Left lung (tissue), 10 donors: ENCODE measurements around the gene POMT2. TPM values are rescaled to one million over a fixed set of nuclear protein-coding genes. Genes with fewer than 3 reads are reported as not detected.

Source experiments
- ATAC-seq: fragments of 200-7000 bp; cut with Tn5 transposase; one replicate; pipeline ENCODE4 v1.9.1; 2020; ENCODE audit warnings: moderate library complexity
- DNase-seq, 4 donors: peaks; one replicate each; pipeline ENCODE4 v3.0.0-alpha.2; 2013 to 2020
- H3K27ac ChIP-seq, 2 donors: fragments of 200-600 bp; sonication (generic) in 1 of 2; one replicate each; pipeline versions ENCODE4 v1.5.0 to v1.8.0; 2020 to 2021
- H3K27me3 ChIP-seq, 2 donors: fragments of 200-600 bp; sonication (generic) in 1 of 2; one replicate each; pipeline versions ENCODE4 v1.5.0 to v1.8.0; 2020 to 2021
- H3K36me3 ChIP-seq, 2 donors: fragments of 200-600 bp; sonication (generic) in 1 of 2; one replicate each; pipeline versions ENCODE4 v1.5.0 to v1.8.0; 2020 to 2021
- H3K4me1 ChIP-seq, 2 donors: fragments of 200-600 bp; one replicate each; pipeline ENCODE4 v1.8.0; 2021
- H3K4me3 ChIP-seq, 2 donors: fragments of 200-600 bp; sonication (generic) in 1 of 2; one replicate each; pipeline versions ENCODE4 v1.5.0 to v1.8.0; 2020 to 2021; ENCODE audit warnings: mild to moderate bottlenecking in 1 of 2
- H3K9me3 ChIP-seq, 2 donors: fragments of 200-600 bp; sonication (generic) in 1 of 2; one replicate each; pipeline versions ENCODE4 v1.5.0 to v1.8.0; 2020 to 2021
- intact Hi-C, 2 donors: fragments of 100-400 bp; cut with DNase I; formaldehyde crosslinking; loops; one replicate each; pipeline versions ENCODE4 v1.11.2 to v1.14.2; 2022
- polyA plus RNA-seq, 6 donors: library from polyadenylated mRNA; unstranded; fragments of 120-200 nt; gene quantifications; one replicate each; pipeline ENCODE4 v1.2.1, GENCODE V29; 2013; ENCODE audit not compliant: insufficient read length in 6 of 6
- total RNA-seq, 2 donors: library from RNA; stranded (reverse); fragmentation: NEBNext Ultra II Directional; extraction: Animal tissue kit (Norgen Biotek cat#: 25700); gene quantifications; one replicate each; pipeline ENCODE4 v1.2.1, GENCODE V29; 2021
- TF ChIP-seq, protein P1 (sequence below), 2 donors: fragments of 200-600 bp; sonication (generic) in 1 of 2; IDR thresholded peaks; one replicate each; pipeline versions ENCODE4 v1.5.0 to v1.8.0; 2021; ENCODE audit warnings: antibody characterized with exemption in 2 of 2
- donor health status: DM: no; HTN: yes; CAD: no.
- donor health status: DM: no; HTN: no; CAD: no.

The POMT2 gene
- total and polyA plus RNA-seq, 8 donors = 25.5 to 34.3 (median 31.6) TPM

DNA sequence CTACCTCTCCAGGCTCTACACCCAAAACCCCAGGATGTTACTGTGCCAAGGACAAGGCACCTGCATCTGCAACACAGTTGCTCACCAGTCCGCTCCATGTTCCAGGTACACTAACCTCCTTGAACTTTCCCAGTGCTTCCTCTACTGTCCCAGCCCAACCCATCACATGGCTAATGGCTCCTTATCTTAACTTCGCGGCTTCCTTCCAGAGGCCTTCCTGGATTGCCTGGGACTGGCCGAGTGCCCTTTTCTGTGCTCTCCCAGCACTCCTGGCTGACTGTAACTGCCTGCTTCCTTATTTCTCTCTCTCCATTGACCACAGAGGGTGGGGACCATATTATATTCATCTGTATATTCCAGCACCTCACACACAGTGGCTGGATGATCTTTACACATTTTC is 20.9 kb downstream of the POMT2 start:
- no peak overlapping the region for H3K4me3 ChIP-seq
- intact Hi-C loops = no loop called here
- H3K27ac ChIP-seq = no peak overlapping the region
- TF ChIP-seq, protein P1, sequence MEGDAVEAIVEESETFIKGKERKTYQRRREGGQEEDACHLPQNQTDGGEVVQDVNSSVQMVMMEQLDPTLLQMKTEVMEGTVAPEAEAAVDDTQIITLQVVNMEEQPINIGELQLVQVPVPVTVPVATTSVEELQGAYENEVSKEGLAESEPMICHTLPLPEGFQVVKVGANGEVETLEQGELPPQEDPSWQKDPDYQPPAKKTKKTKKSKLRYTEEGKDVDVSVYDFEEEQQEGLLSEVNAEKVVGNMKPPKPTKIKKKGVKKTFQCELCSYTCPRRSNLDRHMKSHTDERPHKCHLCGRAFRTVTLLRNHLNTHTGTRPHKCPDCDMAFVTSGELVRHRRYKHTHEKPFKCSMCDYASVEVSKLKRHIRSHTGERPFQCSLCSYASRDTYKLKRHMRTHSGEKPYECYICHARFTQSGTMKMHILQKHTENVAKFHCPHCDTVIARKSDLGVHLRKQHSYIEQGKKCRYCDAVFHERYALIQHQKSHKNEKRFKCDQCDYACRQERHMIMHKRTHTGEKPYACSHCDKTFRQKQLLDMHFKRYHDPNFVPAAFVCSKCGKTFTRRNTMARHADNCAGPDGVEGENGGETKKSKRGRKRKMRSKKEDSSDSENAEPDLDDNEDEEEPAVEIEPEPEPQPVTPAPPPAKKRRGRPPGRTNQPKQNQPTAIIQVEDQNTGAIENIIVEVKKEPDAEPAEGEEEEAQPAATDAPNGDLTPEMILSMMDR (IDR thresholded peaks at IDR 0.05) = no peak
- no peaks in the 10 kb centered on the region for H3K9me3 ChIP-seq
- no peak for DNase-seq
- no peaks in the 10 kb centered on the region for H3K27me3 ChIP-seq
- H3K36me3 ChIP-seq = peaks cover 0 to 48% of the 10 kb centered on the region in 2 donors
- peaks cover 7 to 23% of the 10 kb centered on the region in 2 donors for H3K4me1 ChIP-seq
- ATAC-seq = no peak

DNA sequence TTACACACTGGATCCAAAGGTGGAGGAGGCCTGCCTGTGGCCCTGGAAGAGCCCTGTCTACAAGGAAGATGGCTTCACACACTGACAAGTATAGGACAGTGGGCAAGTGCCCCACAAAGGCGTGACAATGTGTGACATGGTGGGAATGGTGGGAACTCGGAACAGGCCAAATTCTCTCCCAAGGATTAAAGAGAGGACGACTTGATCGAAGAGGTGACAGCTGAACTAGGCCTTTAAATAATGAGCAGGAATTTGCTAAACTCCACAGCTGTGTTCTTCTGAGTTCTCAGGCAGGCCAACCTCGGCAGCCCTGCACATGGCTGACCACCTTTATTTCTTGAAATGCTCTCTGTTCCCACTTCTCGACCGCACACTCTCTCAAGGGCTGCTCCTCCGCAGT is 23.8 kb downstream of the POMT2 start:
- H3K27ac ChIP-seq = no peak overlapping the region
- H3K36me3 ChIP-seq = peaks cover 0 to 67% of the 10 kb centered on the region in 2 donors
- intact Hi-C loops = no loop called here
- no peaks in the 10 kb centered on the region for H3K9me3 ChIP-seq
- ATAC-seq = no peak
- no peaks in the 10 kb centered on the region for H3K4me1 ChIP-seq
- TF ChIP-seq, protein P1 (IDR thresholded peaks at IDR 0.05) = no peak
- no peak overlapping the region for H3K4me3 ChIP-seq
- no peaks in the 10 kb centered on the region for H3K27me3 ChIP-seq
- DNase-seq = no peak

DNA sequence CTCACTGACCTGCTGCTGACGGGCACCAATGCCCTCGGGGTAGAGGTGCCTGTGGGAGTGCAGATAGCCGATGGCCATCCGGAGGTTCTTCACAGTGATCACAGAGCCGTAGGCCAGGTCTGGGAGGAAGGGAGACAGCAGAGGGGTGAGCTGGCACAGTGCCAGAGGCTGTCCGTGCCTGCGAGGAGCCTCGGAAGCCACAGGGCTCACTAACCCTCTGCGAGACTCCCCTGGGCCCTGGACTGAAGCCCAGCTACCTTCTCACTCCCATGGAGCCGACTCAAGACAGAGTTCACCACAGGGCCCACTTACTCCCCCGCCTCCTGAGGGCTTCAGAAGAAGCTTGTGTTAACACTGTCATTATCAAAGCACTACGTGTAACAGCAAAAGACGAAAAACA is 24.5 kb downstream of the POMT2 start:
- TF ChIP-seq, protein P1 (IDR thresholded peaks at IDR 0.05) = no peak
- Histone ChIP-seq H3K27ac (no peak overlapping the region), H3K9me3 (no peaks in the 10 kb centered on the region), H3K36me3 (peaks cover 0 to 73% of the 10 kb centered on the region in 2 donors), H3K27me3 (no peaks in the 10 kb centered on the region), H3K4me3 (no peak overlapping the region), H3K4me1 (no peaks in the 10 kb centered on the region)
- ATAC-seq (no peak), DNase-seq (no peak)
- intact Hi-C loops = no loop called here

DNA sequence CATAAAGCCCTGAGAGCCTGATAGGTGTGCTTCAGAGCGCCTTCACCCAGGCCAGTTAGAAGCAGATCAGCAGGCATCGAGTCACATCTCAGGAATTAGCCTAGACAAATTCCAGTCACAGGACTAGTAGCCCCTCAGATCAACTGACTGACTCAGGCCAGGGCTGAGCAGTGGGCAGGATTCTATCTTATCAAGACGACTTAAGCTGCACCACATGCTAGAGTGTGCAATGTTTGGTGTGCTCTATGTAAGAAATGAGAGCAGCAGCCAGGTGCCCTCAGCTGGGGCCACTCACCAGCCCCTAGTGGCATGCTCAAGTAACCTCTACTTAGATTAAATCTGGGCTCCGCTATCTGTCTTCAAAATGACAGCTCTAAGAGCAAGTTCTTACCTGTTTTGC is 30.0 kb downstream of the POMT2 start:
- DNase-seq (no peak), ATAC-seq (no peak)
- Histone ChIP-seq H3K9me3 (no peaks in the 10 kb centered on the region), H3K27me3 (no peaks in the 10 kb centered on the region), H3K4me1 (no peaks in the 10 kb centered on the region), H3K4me3 (no peak overlapping the region), H3K36me3 (peaks cover 0 to 66% of the 10 kb centered on the region in 2 donors), H3K27ac (no peak overlapping the region)
- intact Hi-C loops = no loop called here
- TF ChIP-seq, protein P1 (IDR thresholded peaks at IDR 0.05) = no peak

DNA sequence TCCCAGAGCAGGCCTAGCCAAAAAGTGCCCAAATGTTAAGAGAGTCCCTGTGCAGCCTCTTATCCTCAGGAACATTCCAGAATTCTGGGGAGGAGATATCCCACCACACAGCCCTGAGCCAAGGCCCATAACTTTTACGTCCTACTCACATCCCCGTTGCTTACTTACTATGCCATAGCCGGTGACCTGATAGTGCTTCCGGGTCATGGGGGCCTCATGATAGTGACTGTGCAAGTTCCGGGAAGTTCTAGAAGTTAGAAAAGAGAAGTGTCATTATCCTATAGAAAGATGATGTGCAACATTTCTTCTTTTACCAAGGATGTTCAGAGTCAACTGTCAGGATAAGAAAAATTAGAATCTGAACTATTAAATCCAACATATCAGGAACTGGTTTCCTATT is 34.1 kb downstream of the POMT2 start:
- intact Hi-C loops = no loop called here
- TF ChIP-seq, protein P1 (IDR thresholded peaks at IDR 0.05) = no peak
- DNase-seq = no peak
- Histone ChIP-seq H3K4me1 (no peaks in the 10 kb centered on the region), H3K9me3 (no peaks in the 10 kb centered on the region), H3K27me3 (no peaks in the 10 kb centered on the region), H3K27ac (no peak overlapping the region), H3K36me3 (peaks cover 0 to 83% of the 10 kb centered on the region in 2 donors), H3K4me3 (no peak overlapping the region)
- ATAC-seq = no peak
